RWPE1 (cell line): ENCODE results near the gene ANKRD13D.

ENCODE experiments used
- CTCF ChIA-PET: fragments of 350-600 bp; sonication (Branson Sonifier 250); formaldehyde crosslinking; extraction: SDS; loops from one replicate; lab custom pipeline; 2021; lab: Yijun Ruan, JAX
- POLR2A ChIA-PET: fragments of 400-600 bp; formaldehyde crosslinking; extraction: SDS; loops from one replicate; lab custom pipeline; 2020; ENCODE audit warnings: antibody characterized with exemption; ENCODE audit not compliant: low non-redundant PET; lab: Yijun Ruan, JAX
- DNase-seq: peaks from one replicate; pipeline ENCODE4 v3.0.0; 2012; ENCODE audit warnings: low spot score
- H3K27ac ChIP-seq: fragments of 450-650 bp; 2 replicates; pipeline ENCODE4 v1.5.1; 2017
- CTCF ChIP-seq: fragments of 450-650 bp; conservative IDR thresholded peaks from 2 replicates; pipeline ENCODE4 v1.5.1; 2017; ENCODE audit warnings: low read depth, mild to moderate bottlenecking

Gene ANKRD13D

GRCh38 chr11:67301951-67302516 is 12.9 kb downstream of the ANKRD13D start:
- peak overlapping the region; percentile 99 for H3K27ac ChIP-seq
- ChIA-PET CTCF (interaction anchor here (0.6 to 2.0 kb wide), 8 partner anchors 9 to 783 kb away, joined by 3 to 13 read pairs (median 5); partner anchors contain the start of gene ANKRD13D), POLR2A (interaction anchor here (0.8 to 2.1 kb wide), 3 partner anchors 11 to 100 kb away, joined by 3 to 7 read pairs (median 5); partner anchors contain the start of gene PPP1CA)
- no peak for TF ChIP-seq CTCF
- DNase-seq: peak; percentile 71

GRCh38 chr11:67302571-67303131 is 13.5 kb downstream of the ANKRD13D start:
- no peak for TF ChIP-seq CTCF
- DNase-seq: no peak
- POLR2A ChIA-PET: interaction anchor here (0.6 to 2.1 kb wide), 10 partner anchors 10 to 810 kb away, joined by 3 to 7 read pairs (median 4); partner anchors contain the start of genes ANKRD13D and PPP1CA
- peak overlapping the region; percentile 99 for H3K27ac ChIP-seq
- CTCF ChIA-PET: interaction anchor here (0.6 to 2.0 kb wide), 8 partner anchors 9 to 782 kb away, joined by 3 to 13 read pairs (median 3); partner anchors contain the start of gene ANKRD13D

- CTCF ChIA-PET: interaction anchor here (0.6 to 2.0 kb wide), 7 partner anchors 10 to 781 kb away, joined by 3 to 13 read pairs (median 3); partner anchors contain the start of gene ANKRD13D
- POLR2A ChIA-PET: interaction anchor here (0.6 to 2.1 kb wide), 9 partner anchors 9 to 811 kb away, joined by 3 to 7 read pairs (median 5); partner anchors contain the start of genes ANKRD13D and PPP1CA
- peak; percentile 73 for DNase-seq
- no peak for TF ChIP-seq CTCF
- H3K27ac ChIP-seq: peak within 1 kb of the TSS; percentile 99
These were observed 14.2 kb downstream of the ANKRD13D start, which contains the start of gene SSH3 for GRCh38 chr11:67303132-67303834. Gene SSH3, plus strand, starts transcription at chr11:67303530. Its CDS starts 96 bp downstream, at chr11:67303626.

GRCh38 chr11:67303835-67304411 is 14.8 kb downstream of the ANKRD13D start:
- no peak for TF ChIP-seq CTCF
- POLR2A ChIA-PET: interaction anchor here (0.9 to 2.1 kb wide), 4 partner anchors 9 to 15 kb away, joined by 3 to 16 read pairs (median 7); no protein-coding TSS in a partner anchor
- peak overlapping the region; percentile 99 for H3K27ac ChIP-seq
- CTCF ChIA-PET: no interaction called here
- DNase-seq: no peak

GRCh38 chr11:67304511-67305113 is 15.5 kb downstream of the ANKRD13D start:
- ChIA-PET POLR2A (interaction anchor here (1.3 kb wide), 1 partner anchor 13 kb away, joined by 16 read pairs; no protein-coding TSS in a partner anchor), CTCF (interaction anchor here (0.6 kb wide), 2 partner anchors 42 to 369 kb away, joined by 3 to 6 read pairs; no protein-coding TSS in a partner anchor)
- H3K27ac ChIP-seq: peak overlapping the region; percentile 99
- no peak for DNase-seq
- TF ChIP-seq CTCF: no peak
